Measurements from ENCODE around the gene NCAN.

The NCAN gene

GRCh38 chr19:19296953-19297689, 85.4 kb downstream of the NCAN start:
- in situ Hi-C loops (cut with HindIII; ENCODE audit: low sequenced_read_pairs) = no loop called here
- DNase-seq (ENCODE audit: low read depth) = no peak
- H3K4me3 ChIP-seq (ENCODE audit: low read depth, low read length) = no peak overlapping the region
- TF ChIP-seq, protein P1, sequence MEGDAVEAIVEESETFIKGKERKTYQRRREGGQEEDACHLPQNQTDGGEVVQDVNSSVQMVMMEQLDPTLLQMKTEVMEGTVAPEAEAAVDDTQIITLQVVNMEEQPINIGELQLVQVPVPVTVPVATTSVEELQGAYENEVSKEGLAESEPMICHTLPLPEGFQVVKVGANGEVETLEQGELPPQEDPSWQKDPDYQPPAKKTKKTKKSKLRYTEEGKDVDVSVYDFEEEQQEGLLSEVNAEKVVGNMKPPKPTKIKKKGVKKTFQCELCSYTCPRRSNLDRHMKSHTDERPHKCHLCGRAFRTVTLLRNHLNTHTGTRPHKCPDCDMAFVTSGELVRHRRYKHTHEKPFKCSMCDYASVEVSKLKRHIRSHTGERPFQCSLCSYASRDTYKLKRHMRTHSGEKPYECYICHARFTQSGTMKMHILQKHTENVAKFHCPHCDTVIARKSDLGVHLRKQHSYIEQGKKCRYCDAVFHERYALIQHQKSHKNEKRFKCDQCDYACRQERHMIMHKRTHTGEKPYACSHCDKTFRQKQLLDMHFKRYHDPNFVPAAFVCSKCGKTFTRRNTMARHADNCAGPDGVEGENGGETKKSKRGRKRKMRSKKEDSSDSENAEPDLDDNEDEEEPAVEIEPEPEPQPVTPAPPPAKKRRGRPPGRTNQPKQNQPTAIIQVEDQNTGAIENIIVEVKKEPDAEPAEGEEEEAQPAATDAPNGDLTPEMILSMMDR (IDR thresholded peaks at IDR 0.05; ENCODE audit: low read depth, low read length, missing control alignments) = no peak

DNA sequence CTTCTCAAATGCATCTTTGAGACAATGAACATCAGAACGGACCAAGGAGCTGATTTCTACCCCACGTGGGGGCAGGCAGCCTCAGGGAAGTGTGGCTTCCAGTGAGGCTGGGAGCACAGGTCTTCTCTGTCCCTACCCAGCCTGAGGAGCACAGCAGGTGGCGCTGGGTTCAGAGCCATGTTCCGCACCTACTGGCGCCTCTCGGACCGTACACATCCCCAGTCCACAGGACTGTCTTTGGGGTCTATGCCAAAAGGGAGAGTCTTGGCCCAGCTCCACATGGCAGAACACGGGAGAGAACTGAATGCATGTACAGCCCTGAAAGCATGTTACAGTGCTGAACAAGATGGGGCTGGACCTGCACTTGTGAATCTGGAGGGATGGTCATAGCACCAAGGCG, 86.0 kb downstream of the NCAN start:
- TF ChIP-seq, protein P1 (IDR thresholded peaks at IDR 0.05; ENCODE audit: low read depth, low read length, missing control alignments) = no peak
- no peak overlapping the region for H3K4me3 ChIP-seq (ENCODE audit: low read depth, low read length)
- in situ Hi-C loops (cut with HindIII; ENCODE audit: low sequenced_read_pairs) = no loop called here
- DNase-seq (ENCODE audit: low read depth) = no peak

DNA sequence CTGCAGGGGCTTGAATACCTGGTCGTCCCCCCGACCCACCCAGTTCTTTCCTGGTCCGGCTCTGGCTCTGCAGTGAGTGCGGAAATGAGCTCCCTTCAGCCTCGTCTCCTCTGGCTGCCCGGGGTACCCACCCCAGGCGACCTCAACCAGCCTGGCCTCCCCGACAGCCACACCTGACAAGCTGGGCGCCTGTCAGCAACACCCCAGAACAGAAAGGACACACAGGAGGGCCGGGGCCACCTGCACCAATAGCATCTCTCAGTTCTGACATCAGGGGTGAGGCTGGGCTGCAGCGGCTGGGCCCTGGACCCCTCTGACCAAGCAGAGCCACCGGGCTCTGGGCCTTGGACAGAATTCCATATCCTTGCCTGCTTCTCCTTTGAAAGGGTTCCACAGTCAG, 88.9 kb downstream of the NCAN start:
- no peak overlapping the region for H3K4me3 ChIP-seq (ENCODE audit: low read depth, low read length)
- no peak for DNase-seq (ENCODE audit: low read depth)
- in situ Hi-C loops (cut with HindIII; ENCODE audit: low sequenced_read_pairs) = no loop called here
- TF ChIP-seq, protein P1 (IDR thresholded peaks at IDR 0.05; ENCODE audit: low read depth, low read length, missing control alignments) = no peak

All from astrocyte of the cerebellum (primary cell).